Measurements from ENCODE around the gene KIFC3. TPM values are rescaled to one million over a fixed set of nuclear protein-coding genes. Genes with fewer than 3 reads are reported as not detected.
"Not testable (repeated sequence)": the region's sequence is repeated elsewhere in the genome, so short reads cannot be mapped to it uniquely, and the experiment has no call there.

The KIFC3 gene
- total and polyA plus RNA-seq, 2 of the 13 experiments (the other 11 are each of a cell fraction or from before 2014, with no cell fraction given) = 42.1 to 45.3 TPM

GRCh38 chr16:57782607-57783055 lies 19.7 kb downstream of the KIFC3 start (continued):
- peak in 1 of 2 experiments; percentile 65; a peak in 1 of 4 replicates for TF ChIP-seq HMGXB4 (CRISPR knock-in tag; IDR thresholded peaks at IDR 0.05; ENCODE audit: borderline replicate concordance in 1 of 2, low read depth in 1 of 2)
- 0 out of 2 replicates have a peak, but pooled peaks have one; percentile 49 for TF ChIP-seq ZBTB37 (CRISPR knock-in tag; IDR thresholded peaks at IDR 0.05)
- peak; percentile 73; the same call in 1 of the 2 replicates for TF ChIP-seq NR2F2 (IDR thresholded peaks at IDR 0.05; ENCODE audit: borderline replicate concordance, low read depth)
- TF ChIP-seq SPEN (CRISPR knock-in tag; IDR thresholded peaks at IDR 0.05; ENCODE audit: low read depth) = peak; percentile 49; the same call in 1 of the 2 replicates
- peak; percentile 51; the same call in 1 of the 2 replicates for TF ChIP-seq MTA1 (CRISPR knock-in tag; IDR thresholded peaks at IDR 0.05; ENCODE audit: borderline replicate concordance)
- TF ChIP-seq, protein P1, sequence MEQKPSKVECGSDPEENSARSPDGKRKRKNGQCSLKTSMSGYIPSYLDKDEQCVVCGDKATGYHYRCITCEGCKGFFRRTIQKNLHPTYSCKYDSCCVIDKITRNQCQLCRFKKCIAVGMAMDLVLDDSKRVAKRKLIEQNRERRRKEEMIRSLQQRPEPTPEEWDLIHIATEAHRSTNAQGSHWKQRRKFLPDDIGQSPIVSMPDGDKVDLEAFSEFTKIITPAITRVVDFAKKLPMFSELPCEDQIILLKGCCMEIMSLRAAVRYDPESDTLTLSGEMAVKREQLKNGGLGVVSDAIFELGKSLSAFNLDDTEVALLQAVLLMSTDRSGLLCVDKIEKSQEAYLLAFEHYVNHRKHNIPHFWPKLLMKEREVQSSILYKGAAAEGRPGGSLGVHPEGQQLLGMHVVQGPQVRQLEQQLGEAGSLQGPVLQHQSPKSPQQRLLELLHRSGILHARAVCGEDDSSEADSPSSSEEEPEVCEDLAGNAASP (CRISPR knock-in tag; IDR thresholded peaks at IDR 0.05; ENCODE audit: borderline replicate concordance) = peak; percentile 79; the same call in 1 of the 2 replicates
- peak; percentile 9; the same call in 1 of the 2 replicates for TF ChIP-seq ZNF281 (CRISPR knock-in tag; IDR thresholded peaks at IDR 0.05; ENCODE audit: borderline replicate concordance)
- TF ChIP-seq MIXL1 (CRISPR knock-in tag; IDR thresholded peaks at IDR 0.05) = peak; percentile 65
- peak; percentile 33; the same call in 1 of the 2 replicates for TF ChIP-seq PHF8 (CRISPR knock-in tag; IDR thresholded peaks at IDR 0.05)
- TF ChIP-seq CREM (IDR thresholded peaks at IDR 0.05) = peak; percentile 67; the same call in 1 of the 2 replicates
- TF ChIP-seq CREM (CRISPR knock-in tag; IDR thresholded peaks at IDR 0.05) = not testable (repeated sequence)
- TF ChIP-seq SNAPC4 (CRISPR knock-in tag; IDR thresholded peaks at IDR 0.05) = 0 out of 2 replicates have a peak, but pooled peaks have one; percentile 57
- TF ChIP-seq ZMYM3 (CRISPR knock-in tag; IDR thresholded peaks at IDR 0.05) = peak; percentile 44
- TF ChIP-seq SOX13 (IDR thresholded peaks at IDR 0.05) = peak; percentile 72
- TF ChIP-seq SOX13 (CRISPR knock-in tag; conservative IDR thresholded peaks at IDR 0.05 in 1 of 2, IDR thresholded peaks at IDR 0.05 in 1 of 2) = peak in 1 of 2 experiments; percentile 96; a peak in 2 of 4 replicates
- TF ChIP-seq BCL6 (CRISPR knock-in tag; IDR thresholded peaks at IDR 0.05) = peak; percentile 83

Data from HepG2 (cell line).